Measurements from ENCODE around the gene GIGYF1. TPM values are rescaled to one million over a fixed set of nuclear protein-coding genes. Genes with fewer than 3 reads are reported as not detected.

The GIGYF1 gene
- total RNA-seq, 1 experiment from 2014 or later: 17.2 TPM

DNA sequence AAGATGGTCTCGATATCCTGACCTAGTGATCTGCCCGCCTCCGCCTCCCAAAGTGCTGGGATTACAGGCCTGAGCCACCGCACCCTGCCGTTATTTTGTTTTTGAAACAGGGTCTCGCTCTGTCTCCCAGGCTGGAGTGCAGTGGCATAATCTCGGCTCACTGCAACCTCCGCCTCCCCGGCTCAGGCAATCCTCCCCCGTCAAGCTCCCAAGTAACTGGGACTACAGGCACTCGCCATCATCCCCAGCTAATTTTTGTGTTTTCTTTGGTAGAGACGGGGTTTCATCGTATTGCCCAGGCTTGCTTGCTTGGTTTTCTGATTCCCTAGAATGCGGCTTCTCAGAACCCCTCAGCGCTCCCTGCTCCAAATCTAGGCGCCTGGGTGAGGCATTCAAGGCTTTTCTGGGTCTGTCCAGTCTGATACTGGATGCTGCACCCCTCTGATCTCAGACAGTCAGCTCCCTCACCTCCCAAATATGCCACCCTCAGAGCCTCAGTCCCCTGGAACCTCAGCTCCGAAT is 54.0 kb downstream of the GIGYF1 start:
- DNase-seq (ENCODE audit: extremely low read depth, low read depth): no peak

DNA sequence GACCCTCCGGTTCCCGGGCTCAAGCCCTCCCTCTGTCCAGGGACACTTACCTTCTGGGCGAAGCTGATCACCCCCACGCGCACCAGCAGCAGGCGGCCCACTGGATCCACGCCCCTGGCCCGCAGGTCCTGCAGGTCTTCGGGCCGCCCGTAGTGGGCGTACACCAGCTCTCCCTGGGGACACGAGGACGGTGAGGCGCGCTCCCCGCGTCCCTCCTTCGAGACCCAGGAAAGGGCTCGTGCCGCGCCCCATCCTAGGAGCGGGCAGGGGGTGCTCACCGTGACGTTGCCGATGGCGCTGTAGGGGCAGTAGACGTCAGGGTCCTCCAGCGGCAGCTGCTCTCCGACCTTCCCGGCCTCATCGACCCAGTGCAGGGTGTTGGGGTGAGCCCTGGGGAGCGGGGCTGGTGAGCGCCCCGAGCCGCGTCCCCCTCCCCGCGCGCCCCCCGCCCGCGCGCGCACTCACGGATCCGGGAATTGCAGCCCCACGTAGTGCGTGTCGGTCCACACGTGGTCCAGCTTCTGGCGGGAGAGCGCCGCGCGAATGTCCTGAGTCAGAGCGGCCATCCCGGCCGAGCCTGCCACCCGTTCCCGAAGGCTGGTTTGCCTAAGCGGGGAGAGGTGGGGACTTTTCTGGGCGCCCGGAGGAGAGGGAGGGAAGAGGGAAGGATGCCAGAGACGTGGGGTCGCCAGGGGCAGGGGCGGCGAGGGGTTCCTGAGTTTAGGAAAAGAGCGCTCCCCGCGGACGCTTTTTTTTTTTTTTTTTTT is 60.9 kb downstream of the GIGYF1 start:
- DNase-seq (ENCODE audit: extremely low read depth, low read depth): peak; percentile 65

DNA sequence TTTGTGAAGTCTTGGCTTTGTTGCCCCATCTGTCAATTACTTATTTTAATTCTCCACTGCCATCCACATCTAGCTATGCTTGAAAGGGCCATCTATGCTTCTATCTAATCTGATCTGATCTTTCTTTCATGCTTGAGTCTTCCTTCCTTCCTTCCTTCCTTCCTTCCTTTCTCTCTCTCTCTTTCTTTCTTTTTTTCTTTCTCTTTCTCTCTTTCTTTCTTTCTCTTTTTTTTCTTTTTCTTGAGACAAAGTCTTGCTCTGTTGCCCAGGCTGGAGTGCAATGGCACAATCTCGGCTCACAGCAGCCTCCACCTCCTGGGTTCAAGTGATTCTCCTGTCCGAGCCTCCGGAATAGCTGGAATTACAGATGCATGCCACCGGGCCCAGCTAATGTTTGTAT is 64.0 kb downstream of the GIGYF1 start:
- no peak for DNase-seq (ENCODE audit: extremely low read depth, low read depth)

Other genes starting within 250 kb of the GIGYF1 start
- 0.27 and 0.43 TPM in 2 replicates for gene SPACDR, start 230.0 kb downstream of the GIGYF1 start, total RNA-seq (2014; rRNA removed; shearing (Covaris generic))
- gene TSC22D4, start 215.0 kb downstream of the GIGYF1 start, total RNA-seq (2014; rRNA removed; shearing (Covaris generic)): 28.2 and 29.9 TPM in 2 replicates
- 0.47 and 1.2 TPM in 2 replicates for gene NYAP1, start 210.3 kb downstream of the GIGYF1 start, total RNA-seq (2014; rRNA removed; shearing (Covaris generic))
- 3.9 and 4.1 TPM in 2 replicates for gene AGFG2, start 155.0 kb downstream of the GIGYF1 start, total RNA-seq (2014; rRNA removed; shearing (Covaris generic))
- gene SAP25, start 120.3 kb downstream of the GIGYF1 start, total RNA-seq (2014; rRNA removed; shearing (Covaris generic)): 0.52 TPM in 1 of 2 replicates, not detected in the other
- 11.0 and 11.1 TPM in 2 replicates for gene LRCH4, start 108.1 kb downstream of the GIGYF1 start, total RNA-seq (2014; rRNA removed; shearing (Covaris generic))
- gene FBXO24, start 107.9 kb downstream of the GIGYF1 start, total RNA-seq (2014; rRNA removed; shearing (Covaris generic)): 0.69 and 1.3 TPM in 2 replicates
- gene PCOLCE, start 91.9 kb downstream of the GIGYF1 start, total RNA-seq (2014; rRNA removed; shearing (Covaris generic)): 1.6 and 2.5 TPM in 2 replicates
- 7.2 and 7.3 TPM in 2 replicates for gene MOSPD3, start 81.7 kb downstream of the GIGYF1 start, total RNA-seq (2014; rRNA removed; shearing (Covaris generic))
- 1.4 and 3.8 TPM in 2 replicates for gene TFR2, start 52.7 kb downstream of the GIGYF1 start, total RNA-seq (2014; rRNA removed; shearing (Covaris generic))
- not detected in 2 replicates for gene ACTL6B, start 37.8 kb downstream of the GIGYF1 start, total RNA-seq (2014; rRNA removed; shearing (Covaris generic))
- gene GNB2, start 20.5 kb downstream of the GIGYF1 start, total RNA-seq (2014; rRNA removed; shearing (Covaris generic)): 88.0 and 96.4 TPM in 2 replicates
- 45.7 and 50.1 TPM in 2 replicates for gene POP7, start 11.9 kb upstream of the GIGYF1 start, total RNA-seq (2014; rRNA removed; shearing (Covaris generic))
- gene EPO, start 26.2 kb upstream of the GIGYF1 start, total RNA-seq (2014; rRNA removed; shearing (Covaris generic)): not detected in 2 replicates
- gene ZAN, start 39.3 kb upstream of the GIGYF1 start, total RNA-seq (2014; rRNA removed; shearing (Covaris generic)): not detected in 2 replicates
- gene EPHB4, start 133.3 kb upstream of the GIGYF1 start, total RNA-seq (2014; rRNA removed; shearing (Covaris generic)): 45.3 and 49.1 TPM in 2 replicates
- gene SLC12A9, start 158.5 kb upstream of the GIGYF1 start, total RNA-seq (2014; rRNA removed; shearing (Covaris generic)): 10.5 and 11.8 TPM in 2 replicates
- gene TRIP6, start 173.1 kb upstream of the GIGYF1 start, total RNA-seq (2014; rRNA removed; shearing (Covaris generic)): 75.8 and 78.5 TPM in 2 replicates
- 43.4 and 44.0 TPM in 2 replicates for gene SRRT, start 180.9 kb upstream of the GIGYF1 start, total RNA-seq (2014; rRNA removed; shearing (Covaris generic))
- gene UFSP1, start 195.5 kb upstream of the GIGYF1 start, total RNA-seq (2014; rRNA removed; shearing (Covaris generic)): 4.6 and 7.0 TPM in 2 replicates
- 0.17 and 0.27 TPM in 2 replicates for gene ACHE, start 201.6 kb upstream of the GIGYF1 start, total RNA-seq (2014; rRNA removed; shearing (Covaris generic))